HL-60 (cell line): ENCODE measurements around the gene PRR12.

Source experiments
- DNase-seq, 2 experiments: peaks; one replicate each; pipeline ENCODE4 v3.0.0-alpha.2; 2010 to 2020; ENCODE audit warnings: low read depth in 1 of 2, low spot score in 1 of 2
- H3K27ac ChIP-seq: fragments of 250-450 bp; sonication (Bioruptor Pico); replicated peaks from 2 replicates; pipeline ENCODE4 v1.5.1; 2020; ENCODE audit warnings: mild to moderate bottlenecking, moderate library complexity
- H3K27me3 ChIP-seq: fragments of 250-450 bp; sonication (Bioruptor Pico); 2 replicates; pipeline ENCODE4 v1.5.1; 2021; ENCODE audit warnings: mild to moderate bottlenecking, moderate library complexity; ENCODE audit not compliant: insufficient read depth, poor library complexity, severe bottlenecking
- H3K4me3 ChIP-seq: replicated peaks from 2 replicates; pipeline ENCODE4 v1.5.1; 2011; ENCODE audit warnings: mild to moderate bottlenecking, control low read depth, low read length; ENCODE audit not compliant: insufficient read depth
- GABPA ChIP-seq: IDR thresholded peaks from 2 replicates; pipeline ENCODE4 v1.6.1; 2012; ENCODE audit warnings: low read depth
- POLR2AphosphoS5 ChIP-seq: IDR thresholded peaks from 2 replicates; pipeline ENCODE4 v1.6.1; 2012; ENCODE audit warnings: low read depth
- SPI1 ChIP-seq: IDR thresholded peaks from 2 replicates; pipeline ENCODE4 v1.6.1; 2012; ENCODE audit warnings: low read depth, mild to moderate bottlenecking, borderline replicate concordance
- TF ChIP-seq, protein P1 (sequence below): IDR thresholded peaks from 2 replicates; pipeline ENCODE4 v1.6.1; 2012; ENCODE audit warnings: low read depth; ENCODE audit not compliant: insufficient replicate concordance
- TF ChIP-seq, protein P2 (sequence below): IDR thresholded peaks from one replicate; pipeline ENCODE4 v1.5.1; 2011; ENCODE audit warnings: low read length, control low read depth, inconsistent platforms; ENCODE audit not compliant: insufficient read depth

Gene PRR12

DNA sequence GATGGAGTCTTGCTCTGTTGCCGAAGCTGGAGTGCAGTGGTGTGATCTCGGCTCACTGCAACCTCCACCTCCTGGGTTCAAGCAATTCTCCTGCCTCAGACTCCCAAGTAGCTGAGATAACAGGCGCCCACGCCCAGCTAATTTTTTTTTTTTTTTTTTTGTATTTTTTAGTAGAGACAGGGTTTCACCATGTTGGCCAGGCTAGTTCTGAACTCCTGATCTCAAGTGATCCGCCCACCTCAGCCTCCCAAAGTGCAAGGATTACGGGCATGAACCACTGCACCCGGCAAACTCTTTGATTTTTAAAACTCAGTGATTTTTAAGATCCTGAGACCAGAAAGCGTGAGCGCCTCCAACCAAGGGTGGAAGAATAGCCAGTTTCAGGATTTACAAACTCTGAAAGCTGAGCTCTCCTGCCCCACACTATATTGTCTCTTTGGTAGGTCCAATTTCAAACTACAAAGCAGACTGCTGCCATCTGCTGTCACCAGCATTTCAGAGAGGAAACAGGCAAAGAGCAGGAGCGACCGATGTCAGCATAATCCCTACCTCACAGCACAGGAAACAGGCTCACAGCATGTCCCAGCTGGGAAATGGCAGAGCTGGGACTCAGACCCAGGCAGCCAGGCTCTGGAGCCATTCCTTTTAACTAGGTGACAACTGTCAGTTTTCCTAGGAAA, 19.8 kb upstream of the PRR12 start:
- Histone ChIP-seq H3K4me3 (no peak overlapping the region), H3K27ac (no peak overlapping the region)
- peak in 1 of 2 experiments; percentile 34 for DNase-seq

DNA sequence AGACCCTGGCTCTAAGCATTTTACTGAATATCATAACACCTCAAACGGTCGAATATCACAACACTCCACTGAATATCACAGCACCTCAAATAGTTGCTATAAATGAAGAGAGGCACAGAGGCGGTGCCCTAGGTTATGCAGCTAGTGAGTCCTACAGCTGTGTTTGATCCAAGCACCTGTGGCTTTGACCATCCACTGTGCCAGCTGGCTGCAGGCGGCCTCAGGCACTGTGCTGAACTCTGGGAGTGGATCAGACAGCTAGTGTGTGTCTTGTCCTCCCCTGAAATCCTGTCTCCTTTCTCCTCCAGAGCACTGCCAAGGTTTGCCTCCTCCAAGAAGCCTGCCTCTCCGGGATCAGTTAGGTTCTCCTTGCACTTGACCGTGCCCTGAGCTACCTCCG, 18.0 kb upstream of the PRR12 start:
- DNase-seq: no peak
- Histone ChIP-seq H3K27me3 (no peaks in the 10 kb centered on the region), H3K27ac (no peak overlapping the region), H3K4me3 (no peak overlapping the region)
- TF ChIP-seq, protein P1, sequence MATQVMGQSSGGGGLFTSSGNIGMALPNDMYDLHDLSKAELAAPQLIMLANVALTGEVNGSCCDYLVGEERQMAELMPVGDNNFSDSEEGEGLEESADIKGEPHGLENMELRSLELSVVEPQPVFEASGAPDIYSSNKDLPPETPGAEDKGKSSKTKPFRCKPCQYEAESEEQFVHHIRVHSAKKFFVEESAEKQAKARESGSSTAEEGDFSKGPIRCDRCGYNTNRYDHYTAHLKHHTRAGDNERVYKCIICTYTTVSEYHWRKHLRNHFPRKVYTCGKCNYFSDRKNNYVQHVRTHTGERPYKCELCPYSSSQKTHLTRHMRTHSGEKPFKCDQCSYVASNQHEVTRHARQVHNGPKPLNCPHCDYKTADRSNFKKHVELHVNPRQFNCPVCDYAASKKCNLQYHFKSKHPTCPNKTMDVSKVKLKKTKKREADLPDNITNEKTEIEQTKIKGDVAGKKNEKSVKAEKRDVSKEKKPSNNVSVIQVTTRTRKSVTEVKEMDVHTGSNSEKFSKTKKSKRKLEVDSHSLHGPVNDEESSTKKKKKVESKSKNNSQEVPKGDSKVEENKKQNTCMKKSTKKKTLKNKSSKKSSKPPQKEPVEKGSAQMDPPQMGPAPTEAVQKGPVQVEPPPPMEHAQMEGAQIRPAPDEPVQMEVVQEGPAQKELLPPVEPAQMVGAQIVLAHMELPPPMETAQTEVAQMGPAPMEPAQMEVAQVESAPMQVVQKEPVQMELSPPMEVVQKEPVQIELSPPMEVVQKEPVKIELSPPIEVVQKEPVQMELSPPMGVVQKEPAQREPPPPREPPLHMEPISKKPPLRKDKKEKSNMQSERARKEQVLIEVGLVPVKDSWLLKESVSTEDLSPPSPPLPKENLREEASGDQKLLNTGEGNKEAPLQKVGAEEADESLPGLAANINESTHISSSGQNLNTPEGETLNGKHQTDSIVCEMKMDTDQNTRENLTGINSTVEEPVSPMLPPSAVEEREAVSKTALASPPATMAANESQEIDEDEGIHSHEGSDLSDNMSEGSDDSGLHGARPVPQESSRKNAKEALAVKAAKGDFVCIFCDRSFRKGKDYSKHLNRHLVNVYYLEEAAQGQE: no peak
- TF ChIP-seq, protein P2, sequence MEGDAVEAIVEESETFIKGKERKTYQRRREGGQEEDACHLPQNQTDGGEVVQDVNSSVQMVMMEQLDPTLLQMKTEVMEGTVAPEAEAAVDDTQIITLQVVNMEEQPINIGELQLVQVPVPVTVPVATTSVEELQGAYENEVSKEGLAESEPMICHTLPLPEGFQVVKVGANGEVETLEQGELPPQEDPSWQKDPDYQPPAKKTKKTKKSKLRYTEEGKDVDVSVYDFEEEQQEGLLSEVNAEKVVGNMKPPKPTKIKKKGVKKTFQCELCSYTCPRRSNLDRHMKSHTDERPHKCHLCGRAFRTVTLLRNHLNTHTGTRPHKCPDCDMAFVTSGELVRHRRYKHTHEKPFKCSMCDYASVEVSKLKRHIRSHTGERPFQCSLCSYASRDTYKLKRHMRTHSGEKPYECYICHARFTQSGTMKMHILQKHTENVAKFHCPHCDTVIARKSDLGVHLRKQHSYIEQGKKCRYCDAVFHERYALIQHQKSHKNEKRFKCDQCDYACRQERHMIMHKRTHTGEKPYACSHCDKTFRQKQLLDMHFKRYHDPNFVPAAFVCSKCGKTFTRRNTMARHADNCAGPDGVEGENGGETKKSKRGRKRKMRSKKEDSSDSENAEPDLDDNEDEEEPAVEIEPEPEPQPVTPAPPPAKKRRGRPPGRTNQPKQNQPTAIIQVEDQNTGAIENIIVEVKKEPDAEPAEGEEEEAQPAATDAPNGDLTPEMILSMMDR: no peak
- no peak for TF ChIP-seq SPI1
- TF ChIP-seq GABPA: no peak
- TF ChIP-seq POLR2AphosphoS5: no peak

More for the DNA sequence above, 19.8 kb upstream of the PRR12 start:
- TF ChIP-seq POLR2AphosphoS5 (no peak), GABPA (no peak), SPI1 (no peak)
- TF ChIP-seq, protein P2: no peak
- TF ChIP-seq, protein P1: no peak
- no peaks in the 10 kb centered on the region for H3K27me3 ChIP-seq

DNA sequence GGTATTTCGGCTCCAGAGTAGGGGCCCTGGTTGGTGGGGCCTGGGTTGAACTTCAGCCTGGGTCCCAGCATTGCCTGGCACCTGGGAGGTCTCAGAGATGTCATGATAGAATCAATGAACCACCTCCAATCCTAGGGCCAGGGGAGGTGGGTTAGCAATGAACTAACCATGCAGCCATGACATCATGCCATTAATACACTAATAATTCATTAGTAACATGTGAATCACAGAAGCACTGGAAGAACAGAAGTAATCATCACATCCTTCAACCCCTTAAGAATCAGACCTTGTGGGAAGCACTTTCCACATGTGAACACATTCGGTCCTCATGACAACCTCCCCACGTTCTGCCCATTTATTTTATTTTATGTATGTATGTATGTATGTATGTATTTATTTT, 17.6 kb upstream of the PRR12 start:
- DNase-seq: no peak
- Histone ChIP-seq H3K4me3 (no peak overlapping the region), H3K27me3 (no peaks in the 10 kb centered on the region), H3K27ac (no peak overlapping the region)
- TF ChIP-seq POLR2AphosphoS5 (no peak), SPI1 (no peak), GABPA (no peak)
- TF ChIP-seq, protein P2: no peak
- TF ChIP-seq, protein P1: no peak
